Fibroblast of skin of back (primary cell): ENCODE results near the gene BRSK1.

Source experiments
- DNase-seq: peaks from one replicate; pipeline ENCODE4 v3.0.0-alpha.2; 2013

Gene BRSK1

GRCh38 chr19:55353803-55354697 is 70.3 kb downstream of the BRSK1 start:
- peak; percentile 48 for DNase-seq

GRCh38 chr19:55354698-55355212 is 71.0 kb downstream of the BRSK1 start, which contains the start of gene COX6B2:
Gene COX6B2, minus strand, starts transcription at chr19:55354719. Its CDS starts 198 bp downstream, at chr19:55354521.
- DNase-seq: no peak

GRCh38 chr19:55355213-55355821 is 71.5 kb downstream of the BRSK1 start:
- no peak for DNase-seq

- DNase-seq: no peak
These were observed 74.7 kb downstream of the BRSK1 start for GRCh38 chr19:55358493-55358892.

GRCh38 chr19:55358943-55359908 is 75.4 kb downstream of the BRSK1 start:
- no peak for DNase-seq

- no peak for DNase-seq
These were observed 77.1 kb downstream of the BRSK1 start for GRCh38 chr19:55360902-55361301.
